H9 (cell line): ENCODE data around the gene UTP15. TPM values are rescaled to one million over a fixed set of nuclear protein-coding genes. Genes with fewer than 3 reads are reported as not detected.

Experiments
- DNase-seq: peaks from one replicate; pipeline ENCODE4 v3.0.0-alpha.2; 2017
- H2AFZ ChIP-seq: one replicate; pipeline ENCODE4 v1.6.1; 2013; ENCODE audit warnings: mild to moderate bottlenecking, low read length, control low read depth, moderate library complexity
- H2AK5ac ChIP-seq: 2 replicates; pipeline ENCODE4 v1.6.1; 2013; ENCODE audit warnings: low read length, control low read depth, mixed read lengths; ENCODE audit not compliant: insufficient read length
- H2BK120ac ChIP-seq: one replicate; pipeline ENCODE4 v1.6.1; 2013; ENCODE audit warnings: low read depth, mild to moderate bottlenecking, low read length, control low read depth, inconsistent platforms; ENCODE audit not compliant: poor library complexity, severe bottlenecking
- H2BK12ac ChIP-seq: 2 replicates; pipeline ENCODE4 v1.6.1; 2013; ENCODE audit warnings: low read length, control low read depth, mixed read lengths, low read depth; ENCODE audit not compliant: insufficient read length
- H2BK15ac ChIP-seq: 2 replicates; pipeline ENCODE4 v1.6.1; 2013; ENCODE audit warnings: low read depth, low read length, control low read depth
- H2BK20ac ChIP-seq: one replicate; pipeline ENCODE4 v1.6.1; 2013; ENCODE audit warnings: low read depth, mild to moderate bottlenecking, low read length, control low read depth, inconsistent platforms; ENCODE audit not compliant: poor library complexity, severe bottlenecking
- H2BK5ac ChIP-seq: 2 replicates; pipeline ENCODE4 v1.6.1; 2013; ENCODE audit warnings: low read length, control low read depth, mixed read lengths; ENCODE audit not compliant: insufficient read length
- H3K14ac ChIP-seq: 2 replicates; pipeline ENCODE4 v1.6.1; 2013; ENCODE audit warnings: low read length, control low read depth; ENCODE audit not compliant: insufficient read depth
- H3K18ac ChIP-seq: 2 replicates; pipeline ENCODE4 v1.6.1; 2013; ENCODE audit warnings: low read depth, mild to moderate bottlenecking, mixed read lengths, low read length, control low read depth; ENCODE audit not compliant: insufficient read length
- H3K23ac ChIP-seq: 2 replicates; pipeline ENCODE4 v1.6.1; 2013; ENCODE audit warnings: low read length, control low read depth, mixed read lengths, low read depth; ENCODE audit not compliant: insufficient read length
- H3K23me2 ChIP-seq: 2 replicates; pipeline ENCODE4 v1.6.1; 2013; ENCODE audit warnings: low read depth, mild to moderate bottlenecking, mixed read lengths, low read length, control low read depth; ENCODE audit not compliant: insufficient read length, poor library complexity, severe bottlenecking
- H3K27ac ChIP-seq: 2 replicates; pipeline ENCODE4 v1.5.1; 2013; ENCODE audit warnings: low read length, control low read depth, mixed read lengths, low read depth; ENCODE audit not compliant: insufficient read length
- H3K27me3 ChIP-seq: 2 replicates; pipeline ENCODE4 v1.6.1; 2013; ENCODE audit warnings: low read length, control low read depth, inconsistent platforms; ENCODE audit not compliant: insufficient read depth
- H3K4ac ChIP-seq: 2 replicates; pipeline ENCODE4 v1.6.1; 2013; ENCODE audit warnings: low read depth, mild to moderate bottlenecking, control low read depth, inconsistent platforms, low read length, moderate library complexity
- H3K4me1 ChIP-seq: 2 replicates; pipeline ENCODE4 v1.6.1; 2013; ENCODE audit warnings: low read length, control low read depth, inconsistent platforms; ENCODE audit not compliant: insufficient read depth
- H3K4me2 ChIP-seq: 2 replicates; pipeline ENCODE4 v1.6.1; 2013; ENCODE audit warnings: low read length, control low read depth, mixed read lengths; ENCODE audit not compliant: insufficient read length, insufficient read depth
- H3K56ac ChIP-seq: 2 replicates; pipeline ENCODE4 v1.6.1; 2013; ENCODE audit warnings: low read depth, mild to moderate bottlenecking, mixed read lengths, low read length, control low read depth; ENCODE audit not compliant: insufficient read length
- H3K79me1 ChIP-seq: 2 replicates; pipeline ENCODE4 v1.6.1; 2013; ENCODE audit warnings: low read depth, mild to moderate bottlenecking, moderate library complexity, low read length, control low read depth, inconsistent platforms; ENCODE audit not compliant: insufficient read depth, poor library complexity, severe bottlenecking
- H3K79me2 ChIP-seq: 2 replicates; pipeline ENCODE4 v1.6.1; 2013; ENCODE audit warnings: low read length, control low read depth, inconsistent platforms; ENCODE audit not compliant: insufficient read depth
- H3K9ac ChIP-seq: 2 replicates; pipeline ENCODE4 v1.6.1; 2013; ENCODE audit warnings: low read length, control low read depth, mixed read lengths; ENCODE audit not compliant: insufficient read length; ENCODE audit errors: extremely low read depth
- H3K9me3 ChIP-seq: one replicate; pipeline ENCODE4 v1.6.1; 2013; ENCODE audit warnings: low read depth, low read length, inconsistent platforms; ENCODE audit not compliant: control insufficient read depth
- H3T11ph ChIP-seq: one replicate; pipeline ENCODE4 v1.6.1; 2013; ENCODE audit warnings: mild to moderate bottlenecking, low read length, control low read depth, inconsistent platforms
- H4K20me1 ChIP-seq: one replicate; pipeline ENCODE4 v1.6.1; 2013; ENCODE audit not compliant: control insufficient read depth, insufficient read length, insufficient read depth
- H4K5ac ChIP-seq: 2 replicates; pipeline ENCODE4 v1.6.1; 2013; ENCODE audit warnings: low read depth, mild to moderate bottlenecking, mixed read lengths, low read length, control low read depth; ENCODE audit not compliant: insufficient read length
- H4K8ac ChIP-seq: replicated peaks from 2 replicates; pipeline ENCODE4 v1.6.1; 2013; ENCODE audit warnings: low read length, control low read depth, mixed read lengths, low read depth; ENCODE audit not compliant: insufficient read length
- H4K91ac ChIP-seq: 2 replicates; pipeline ENCODE4 v1.6.1; 2013; ENCODE audit warnings: low read depth, mild to moderate bottlenecking, moderate library complexity, mixed read lengths, low read length, control low read depth; ENCODE audit not compliant: insufficient read length
- H3K27ac Mint-ChIP-seq, 3 experiments: 2 replicates in 2 of 3; 3 replicates in 1 of 3; pipeline ENCODE4 v1.8.0; 2020 to 2021; ENCODE audit warnings: mixed read lengths in 3 of 3, mild to moderate bottlenecking in 1 of 3, moderate library complexity in 1 of 3
- H3K27me3 Mint-ChIP-seq: 2 replicates; pipeline ENCODE4 v1.8.0; 2021; ENCODE audit warnings: low read depth, mild to moderate bottlenecking, moderate library complexity, mixed read lengths
- H3K36me3 Mint-ChIP-seq, 3 experiments: 2 replicates in 2 of 3; 3 replicates in 1 of 3; pipeline ENCODE4 v1.8.0; 2020 to 2021; ENCODE audit warnings: low read depth in 3 of 3, mixed read lengths in 3 of 3; ENCODE audit not compliant: insufficient read depth in 1 of 3
- H3K4me1 Mint-ChIP-seq, 2 experiments: 2 replicates each; pipeline ENCODE4 v1.8.0; 2020; ENCODE audit warnings: mixed read lengths in 2 of 2
- H3K4me3 Mint-ChIP-seq, 2 experiments: 2 replicates in 1 of 2; 3 replicates in 1 of 2; pipeline ENCODE4 v1.8.0; 2020 to 2021; ENCODE audit warnings: mild to moderate bottlenecking in 2 of 2, mixed read lengths in 2 of 2, moderate library complexity in 1 of 2
- H3K9me3 Mint-ChIP-seq, 2 experiments: 2 replicates in 1 of 2; 3 replicates in 1 of 2; pipeline ENCODE4 v1.8.0; 2020; ENCODE audit warnings: mild to moderate bottlenecking in 2 of 2, mixed read lengths in 2 of 2, moderate library complexity in 1 of 2
- WGBS: extraction: QIAGEN DNeasy Blood & Tissue Kit; methylation state at CpG from one replicate; pipeline ENCODE4 v1.1.7; 2013; ENCODE audit warnings: missing lambda C conversion rate, low lambda C conversion rate, mixed read lengths; ENCODE audit not compliant: insufficient read length; ENCODE audit errors: extremely low coverage; 5-methylcytosine and 5-hydroxymethylcytosine counted together
- total RNA-seq: library from RNA; stranded (reverse); gene quantifications from 2 replicates; pipeline ENCODE4 v1.2.1, GENCODE V29; 2021
- TF ChIP-seq, protein P1 (sequence below): fragments of 200-600 bp; sonication (generic); conservative IDR thresholded peaks from 3 replicates; pipeline ENCODE4 v1.8.0; 2021; ENCODE audit warnings: antibody characterized with exemption, mild to moderate bottlenecking

UTP15 gene
- total RNA-seq, 1 experiment from 2014 or later: 43.5 TPM

DNA sequence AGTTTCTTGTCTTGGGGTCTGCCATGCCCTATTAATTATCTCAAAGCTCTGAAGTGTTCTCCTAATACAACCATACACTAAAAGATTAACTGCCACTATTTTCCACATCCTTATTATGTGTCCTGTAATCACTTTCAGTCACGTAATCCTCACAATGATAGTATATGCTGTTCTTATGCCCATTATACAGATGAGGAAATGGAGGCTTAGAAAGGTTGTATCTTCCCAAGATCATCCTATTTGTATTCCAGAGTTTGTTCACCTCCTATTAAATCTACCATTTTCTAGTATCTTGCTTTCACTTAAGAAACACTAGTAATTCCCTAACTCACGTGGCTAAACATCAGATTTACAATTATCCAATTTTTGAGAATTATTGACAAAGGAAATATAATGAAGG lies 57.5 kb downstream of the UTP15 start:
- peaks cover 30% of the 10 kb centered on the region for H3K27me3 Mint-ChIP-seq
- Histone ChIP-seq H2AFZ (no peak overlapping the region), H2BK20ac (no peak overlapping the region), H3K9me3 (no peaks in the 10 kb centered on the region), H4K8ac (no peak overlapping the region), H3K9ac (no peak overlapping the region), H4K91ac (no peak overlapping the region), H4K20me1 (no peaks in the 10 kb centered on the region), H2AK5ac (no peak overlapping the region), H3K14ac (no peak overlapping the region), H2BK120ac (no peak overlapping the region), H2BK5ac (no peak overlapping the region), H2BK15ac (no peak overlapping the region), H2BK12ac (no peak overlapping the region), H3K27ac (no peak overlapping the region), H3T11ph (no peak overlapping the region), H3K27me3 (peaks cover 8% of the 10 kb centered on the region; the same call in 1 of the 2 replicates), H3K4me2 (no peak overlapping the region), H4K5ac (no peak overlapping the region), H3K79me1 (no peaks in the 10 kb centered on the region), H3K79me2 (no peaks in the 10 kb centered on the region), H3K23ac (no peak overlapping the region), H3K18ac (no peak overlapping the region), H3K4me1 (0 out of 2 replicates have a peak, but pooled peaks cover 2% of the 10 kb centered on the region), H3K4ac (no peak overlapping the region), H3K23me2 (peaks cover 7% of the 10 kb centered on the region), H3K56ac (no peak overlapping the region)
- TF ChIP-seq, protein P1, sequence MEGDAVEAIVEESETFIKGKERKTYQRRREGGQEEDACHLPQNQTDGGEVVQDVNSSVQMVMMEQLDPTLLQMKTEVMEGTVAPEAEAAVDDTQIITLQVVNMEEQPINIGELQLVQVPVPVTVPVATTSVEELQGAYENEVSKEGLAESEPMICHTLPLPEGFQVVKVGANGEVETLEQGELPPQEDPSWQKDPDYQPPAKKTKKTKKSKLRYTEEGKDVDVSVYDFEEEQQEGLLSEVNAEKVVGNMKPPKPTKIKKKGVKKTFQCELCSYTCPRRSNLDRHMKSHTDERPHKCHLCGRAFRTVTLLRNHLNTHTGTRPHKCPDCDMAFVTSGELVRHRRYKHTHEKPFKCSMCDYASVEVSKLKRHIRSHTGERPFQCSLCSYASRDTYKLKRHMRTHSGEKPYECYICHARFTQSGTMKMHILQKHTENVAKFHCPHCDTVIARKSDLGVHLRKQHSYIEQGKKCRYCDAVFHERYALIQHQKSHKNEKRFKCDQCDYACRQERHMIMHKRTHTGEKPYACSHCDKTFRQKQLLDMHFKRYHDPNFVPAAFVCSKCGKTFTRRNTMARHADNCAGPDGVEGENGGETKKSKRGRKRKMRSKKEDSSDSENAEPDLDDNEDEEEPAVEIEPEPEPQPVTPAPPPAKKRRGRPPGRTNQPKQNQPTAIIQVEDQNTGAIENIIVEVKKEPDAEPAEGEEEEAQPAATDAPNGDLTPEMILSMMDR: no peak
- H3K4me1 Mint-ChIP-seq: peaks cover 13 to 24% of the 10 kb centered on the region in 2 experiments
- H3K36me3 Mint-ChIP-seq: no peaks in the 10 kb centered on the region
- H3K27ac Mint-ChIP-seq: no peak overlapping the region
- WGBS: no CpG with 5 or more reads among the region's 2 CpGs
- no peak overlapping the region for H3K4me3 Mint-ChIP-seq
- H3K9me3 Mint-ChIP-seq: no peaks in the 10 kb centered on the region
- no peak for DNase-seq
